Measurements from ENCODE around the gene L2HGDH. TPM values are rescaled to one million over a fixed set of nuclear protein-coding genes. Genes with fewer than 3 reads are reported as not detected.

L2HGDH gene
- total RNA-seq, 1 experiment from 2014 or later = 24.0 TPM

- TF ChIP-seq TCF7 (CRISPR knock-in tag; IDR thresholded peaks at IDR 0.05; ENCODE audit: low read depth) (no peak), ATF6 (CRISPR knock-in tag; IDR thresholded peaks at IDR 0.05) (no peak), AR (CRISPR knock-in tag; IDR thresholded peaks at IDR 0.05) (no peak), GRHL2 (CRISPR knock-in tag; IDR thresholded peaks at IDR 0.05; ENCODE audit: insufficient replicate concordance, severe bottlenecking) (no peak), CDX4 (CRISPR knock-in tag; IDR thresholded peaks at IDR 0.05; ENCODE audit: borderline replicate concordance) (no peak), NFATC4 (CRISPR knock-in tag; IDR thresholded peaks at IDR 0.05) (no peak), ATF1 (CRISPR knock-in tag; IDR thresholded peaks at IDR 0.05) (no peak), ERG (CRISPR knock-in tag; IDR thresholded peaks at IDR 0.05) (no peak), USF1 (CRISPR knock-in tag; IDR thresholded peaks at IDR 0.05) (no peak), GABPB1 (CRISPR knock-in tag; IDR thresholded peaks at IDR 0.05) (no peak)
These were observed 42.5 kb upstream of the L2HGDH start (continued) for GRCh38 chr14:50354527-50354926.

- Mint-ChIP-seq H3K4me3 (no peak overlapping the region), H3K27me3 (ENCODE audit: low read depth) (no peaks in the 10 kb centered on the region), H3K9me3 (no peaks in the 10 kb centered on the region), H3K4me1 (0 out of 2 replicates have a peak, but pooled peaks cover 2% of the 10 kb centered on the region), H3K36me3 (no peaks in the 10 kb centered on the region), H3K27ac (no peak overlapping the region)
- no peak for ATAC-seq
- ChIA-PET CTCF (interaction anchor here (0.7 kb wide), 1 partner anchor 9 kb away, joined by 3 read pairs; no protein-coding TSS in a partner anchor), POLR2A (no interaction called here)
- DNase-seq (ENCODE audit: low spot score) = no peak
- TF ChIP-seq PRDM15 (CRISPR knock-in tag; IDR thresholded peaks at IDR 0.05) (no peak), MLX (CRISPR knock-in tag; IDR thresholded peaks at IDR 0.05) (no peak), ZNF317 (CRISPR knock-in tag; IDR thresholded peaks at IDR 0.05; ENCODE audit: borderline replicate concordance, low read depth) (no peak), FOXJ3 (CRISPR knock-in tag; IDR thresholded peaks at IDR 0.05; ENCODE audit: borderline replicate concordance) (no peak), ZNF512 (CRISPR knock-in tag; IDR thresholded peaks at IDR 0.05; ENCODE audit: borderline replicate concordance) (no peak), ZMAT4 (CRISPR knock-in tag; IDR thresholded peaks at IDR 0.05) (no peak), JAZF1 (CRISPR knock-in tag; IDR thresholded peaks at IDR 0.05) (no peak), TEAD4 (CRISPR knock-in tag; IDR thresholded peaks at IDR 0.05) (no peak), MXD4 (CRISPR knock-in tag; IDR thresholded peaks at IDR 0.05; ENCODE audit: borderline replicate concordance) (no peak), GRHL2 (CRISPR knock-in tag; IDR thresholded peaks at IDR 0.05; ENCODE audit: insufficient replicate concordance, severe bottlenecking) (no peak), SP1 (CRISPR knock-in tag; conservative IDR thresholded peaks at IDR 0.05) (no peak), ETV6 (CRISPR knock-in tag; IDR thresholded peaks at IDR 0.05) (no peak), JUN (CRISPR knock-in tag; IDR thresholded peaks at IDR 0.05) (no peak)
These were observed 41.1 kb upstream of the L2HGDH start for GRCh38 chr14:50353126-50353525.

Data from WTC11 (cell line).